NCI-H446 (cell line): Measurements from ENCODE around the gene ALDOA.

Experiments used
- DNase-seq, 2 experiments: peaks; one replicate each; lab custom pipeline; 2025; lab: John Stamatoyannopoulos, UW

ALDOA gene

GRCh38 chr16:30116291-30117207 is 51.0 kb downstream of the ALDOA start:
- no peak for DNase-seq

DNA sequence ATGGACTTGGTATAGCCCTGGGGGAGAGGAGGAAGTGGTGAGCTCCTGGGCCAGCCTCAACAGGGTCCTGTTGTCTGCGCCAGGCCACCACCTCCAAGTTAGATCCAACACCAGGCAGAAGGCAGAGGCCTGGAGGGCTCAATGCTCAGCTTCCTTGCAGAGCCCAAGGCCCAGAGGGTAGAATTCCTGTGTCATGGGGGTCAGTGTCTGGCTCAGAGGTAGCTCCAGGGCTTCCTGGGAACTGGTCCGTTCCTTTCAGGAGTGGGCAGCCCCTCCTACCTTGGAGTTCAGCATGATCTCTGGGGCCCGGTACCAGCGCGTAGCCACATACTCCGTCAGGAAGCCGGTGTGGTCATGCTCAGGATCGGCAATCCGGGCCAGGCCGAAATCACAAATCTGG is 52.2 kb downstream of the ALDOA start:
- DNase-seq: no peak

GRCh38 chr16:30119428-30119827 is 53.9 kb downstream of the ALDOA start:
- DNase-seq: no peak
